ENCODE data around the gene KASH5.

Gene KASH5

GRCh38 chr19:49422407-49423070 lies 34.5 kb downstream of the KASH5 start:
- peak; percentile 55 for DNase-seq

DNA sequence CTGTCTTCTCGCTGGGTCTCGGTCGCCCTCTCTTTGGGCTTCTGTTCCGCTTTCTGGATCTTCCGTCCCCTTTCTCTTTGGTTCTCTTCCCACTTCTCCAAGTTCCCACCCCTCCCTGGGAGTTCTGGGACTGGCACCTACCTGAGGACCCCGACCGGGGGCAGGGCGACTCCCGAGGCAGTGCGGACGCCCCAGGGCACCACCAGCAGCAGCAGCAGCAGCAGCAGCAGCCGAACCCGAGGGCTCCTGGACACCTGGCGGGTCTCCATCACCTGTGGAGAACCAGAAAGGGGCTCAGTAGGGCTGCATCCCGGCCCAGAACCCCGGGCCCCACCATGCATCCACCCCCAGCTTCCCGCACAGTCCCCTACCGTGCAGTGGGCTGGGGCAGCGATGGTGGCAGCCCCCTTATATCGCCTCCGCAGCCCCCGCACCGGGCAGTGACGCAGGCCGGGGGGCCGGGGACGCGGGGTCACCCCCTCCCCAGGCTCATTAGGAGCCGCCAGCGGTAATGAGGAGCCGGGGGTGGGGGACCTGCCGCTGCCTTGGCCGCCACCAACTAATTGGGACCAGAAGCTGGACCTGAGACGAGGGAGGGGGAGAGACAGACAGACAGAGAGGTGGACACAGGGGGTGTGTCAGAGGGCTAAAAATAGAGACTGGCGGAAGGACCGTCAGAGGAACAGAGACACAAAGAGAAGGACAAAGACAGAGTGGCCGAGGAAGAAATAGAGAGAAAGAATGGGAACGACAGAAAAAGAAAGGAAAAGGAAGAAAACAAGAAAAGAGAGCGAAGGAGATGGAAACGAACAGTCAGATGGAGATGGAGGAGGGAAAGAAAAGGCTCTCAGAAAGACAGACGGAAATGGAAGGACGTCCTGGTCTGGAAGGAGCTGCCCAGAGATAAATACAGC lies 35.3 kb downstream of the KASH5 start, which contains the start of gene PTH2:
PTH2 (minus strand) TSS at position 371 of the 914 bp plus-strand sequence; CDS start at position 269, 102 bp downstream.
- no peak for DNase-seq

DNA sequence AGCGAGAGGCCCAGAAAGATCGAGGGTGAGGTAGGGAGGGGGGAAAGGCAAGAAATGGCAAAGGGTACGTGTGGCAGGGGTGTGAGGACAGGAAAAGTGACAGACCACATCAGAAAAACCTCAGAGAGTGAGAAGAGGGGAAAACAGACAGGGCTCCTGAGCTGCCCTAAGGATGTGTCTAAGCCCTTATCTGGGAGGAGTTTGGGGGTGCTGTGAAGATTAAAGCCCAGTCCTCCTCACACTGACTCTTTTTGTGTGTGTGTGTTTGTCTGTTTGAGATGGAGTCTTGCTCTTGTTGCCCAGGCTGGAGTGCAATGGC lies 35.9 kb downstream of the KASH5 start:
- no peak for DNase-seq

GRCh38 chr19:49425178-49425577 lies 37.1 kb downstream of the KASH5 start, which contains the start of gene GFY:
Gene GFY (plus strand): TSS chr19:49425388. CDS start chr19:49426431, 1,043 bp downstream.
- DNase-seq: no peak

DNA sequence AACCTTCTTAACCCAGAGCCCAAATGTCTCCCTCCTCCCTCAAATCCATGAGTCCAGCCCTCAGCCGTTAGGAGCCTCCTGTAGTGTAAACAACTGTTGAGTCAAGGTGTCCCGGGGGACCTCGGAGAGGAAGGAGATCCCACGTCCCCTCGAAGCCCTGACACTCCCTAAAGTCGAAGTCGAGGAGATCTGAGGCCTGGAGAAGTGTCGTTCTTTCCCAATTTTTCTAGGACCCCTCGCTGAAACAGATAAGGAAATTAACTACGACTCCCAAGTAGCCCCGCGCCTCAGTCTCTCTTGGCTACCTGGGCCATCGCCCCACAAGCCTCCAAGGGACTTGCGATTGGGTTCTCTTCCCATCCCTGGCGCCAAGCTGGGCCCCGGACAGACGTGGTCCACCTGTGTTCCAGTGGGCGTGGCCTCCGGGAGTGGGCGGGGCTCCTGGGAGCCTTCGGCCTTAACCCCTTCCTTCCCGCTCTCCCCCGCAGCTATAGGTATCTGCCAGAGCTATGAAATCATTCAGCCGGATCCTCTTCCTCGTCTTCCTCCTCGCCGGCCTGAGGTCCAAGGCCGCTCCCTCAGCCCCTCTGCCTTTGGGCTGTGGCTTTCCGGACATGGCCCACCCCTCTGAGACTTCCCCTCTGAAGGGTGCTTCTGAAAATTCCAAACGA lies 38.0 kb downstream of the KASH5 start:
- no peak for DNase-seq

DNA sequence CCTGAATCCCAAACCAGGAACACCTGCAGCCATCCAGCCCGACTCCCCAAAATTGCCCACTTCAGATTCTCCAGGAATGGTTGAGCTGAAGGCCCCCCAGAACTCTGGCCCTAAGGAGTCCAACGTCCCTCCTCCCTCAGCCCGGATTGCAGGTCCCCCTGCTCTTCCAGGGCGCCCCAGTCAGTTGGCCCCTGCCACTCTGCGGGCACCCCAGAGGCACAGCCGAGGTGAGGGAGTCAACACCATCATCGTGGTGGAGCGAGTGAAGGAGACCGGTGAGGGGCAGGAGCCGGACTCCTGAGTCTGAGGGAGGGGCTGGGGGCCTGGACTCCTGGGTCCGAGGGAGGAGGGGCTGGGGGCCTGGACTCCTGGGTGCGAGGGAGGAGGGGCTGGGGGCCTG lies 39.3 kb downstream of the KASH5 start:
- DNase-seq: no peak

- DNase-seq: no peak
Measured at GRCh38 chr19:49427855-49428546, 40.0 kb downstream of the KASH5 start.

GRCh38 chr19:49428547-49429451 lies 40.8 kb downstream of the KASH5 start:
- DNase-seq: no peak

DNA sequence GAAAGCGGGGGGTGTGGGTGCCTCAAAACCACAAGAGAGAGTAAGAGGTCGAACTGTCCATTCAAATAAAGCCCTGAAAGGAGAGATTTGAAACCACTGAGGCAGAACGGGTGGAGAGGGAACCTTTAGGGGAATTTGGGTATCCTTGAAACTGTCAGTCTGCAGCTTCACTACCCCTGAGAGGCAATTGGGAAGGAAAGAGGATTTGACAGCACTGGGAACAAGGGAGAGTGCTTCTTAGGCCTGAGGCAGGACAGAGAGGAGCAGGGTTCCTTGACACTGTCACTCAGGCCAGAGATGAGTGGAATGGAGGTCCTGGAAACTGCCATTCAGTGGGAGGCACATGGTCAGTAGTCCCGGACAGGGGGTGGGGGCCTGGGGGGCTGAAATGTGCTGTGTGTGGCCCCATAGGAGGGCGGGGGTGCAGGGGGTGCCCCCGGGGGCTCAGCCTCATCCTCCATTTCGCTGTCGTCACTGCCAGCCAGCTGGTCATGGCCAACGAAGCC lies 42.2 kb downstream of the KASH5 start:
- no peak for DNase-seq

GRCh38 chr19:49430678-49431329 lies 42.8 kb downstream of the KASH5 start:
- no peak for DNase-seq

DNA sequence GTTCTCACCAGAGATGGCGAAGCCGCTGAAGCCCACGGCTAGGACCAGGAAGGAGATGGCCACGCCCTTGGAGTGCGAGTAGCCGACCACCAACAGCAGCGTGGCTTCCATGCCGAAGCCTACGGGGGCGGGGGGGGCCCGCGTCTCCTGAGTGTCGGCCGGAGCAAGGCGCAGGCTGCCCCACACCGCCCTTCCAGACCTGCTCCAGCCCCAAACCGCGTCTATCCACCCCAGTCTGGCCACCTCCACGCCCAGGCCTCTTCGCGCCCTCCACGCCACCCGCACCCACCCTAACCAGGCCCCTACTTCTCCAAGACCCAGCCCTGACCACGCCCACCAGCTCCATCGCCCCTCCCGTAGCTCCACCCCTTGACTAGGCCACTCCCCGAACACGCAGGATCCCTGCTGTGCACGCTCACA lies 43.3 kb downstream of the KASH5 start:
- DNase-seq: no peak

GRCh38 chr19:49432141-49433073 lies 44.4 kb downstream of the KASH5 start:
- DNase-seq: no peak

GRCh38 chr19:49433240-49433901 lies 45.3 kb downstream of the KASH5 start:
- DNase-seq: no peak

DNA sequence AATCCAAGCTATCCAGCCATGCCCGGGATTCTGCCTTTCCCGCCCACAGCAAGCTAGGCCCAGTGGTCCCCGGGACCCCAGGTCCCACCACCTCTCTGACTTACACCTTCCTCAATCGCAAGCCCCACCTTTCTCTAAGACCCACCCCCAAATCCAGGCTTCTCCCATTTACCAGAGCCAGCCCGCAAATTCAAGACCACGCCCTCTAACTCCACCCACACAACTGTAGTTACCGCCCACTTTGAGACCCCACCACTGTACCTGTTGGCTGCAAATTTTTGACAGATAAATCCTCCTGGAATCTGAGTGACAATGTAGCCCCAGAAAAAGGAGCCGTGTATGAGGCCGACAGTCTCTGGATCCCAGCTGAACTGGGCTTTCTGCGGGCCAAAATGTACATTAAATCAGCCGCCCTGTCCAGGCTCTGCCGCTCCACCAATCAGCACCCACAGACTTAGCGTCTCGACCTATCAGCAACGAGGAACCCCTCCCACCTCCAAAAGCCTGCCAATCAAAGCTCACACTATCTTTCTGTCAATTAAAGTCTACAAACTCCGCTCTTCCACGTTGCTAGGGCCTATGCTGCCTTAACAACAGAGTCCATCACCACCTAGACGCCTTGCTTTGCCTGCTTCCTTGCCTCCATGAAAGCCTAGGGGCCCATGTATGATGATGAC lies 47.0 kb downstream of the KASH5 start:
- DNase-seq: no peak

- no peak for DNase-seq
Measured at GRCh38 chr19:49435670-49436069, 47.6 kb downstream of the KASH5 start.

DNA sequence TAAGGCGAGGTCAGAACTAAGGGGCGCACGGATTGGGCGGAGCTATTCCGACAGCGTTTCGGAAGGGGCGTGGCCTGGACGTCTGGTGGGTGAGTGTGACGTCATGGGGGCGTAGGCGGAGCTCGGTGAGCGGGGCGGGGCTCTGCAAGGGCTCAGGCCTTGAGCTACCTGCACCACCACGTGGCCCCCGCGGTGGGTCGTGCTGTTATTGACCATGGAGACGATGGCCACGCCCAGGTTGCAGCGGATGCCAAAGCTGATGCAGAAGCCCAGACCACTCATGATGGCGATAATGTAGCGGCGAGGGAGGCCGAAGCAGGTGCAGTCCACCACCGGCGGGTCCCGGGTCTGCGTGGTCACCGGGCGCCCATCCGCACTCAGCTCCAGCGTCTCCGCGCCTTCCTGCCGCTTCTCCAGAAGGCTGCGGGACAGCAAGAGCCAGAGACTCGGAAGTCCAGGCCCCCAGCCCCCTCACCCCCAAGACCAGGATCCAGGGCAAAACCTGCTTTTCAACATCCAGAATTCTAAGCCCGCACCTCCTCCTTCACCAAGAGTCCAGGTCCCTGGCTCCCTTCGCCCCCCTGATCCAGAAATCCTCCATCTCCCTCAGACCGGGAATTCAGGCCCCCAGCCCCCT lies 48.5 kb downstream of the KASH5 start:
- peak; percentile 31 for DNase-seq

DNA sequence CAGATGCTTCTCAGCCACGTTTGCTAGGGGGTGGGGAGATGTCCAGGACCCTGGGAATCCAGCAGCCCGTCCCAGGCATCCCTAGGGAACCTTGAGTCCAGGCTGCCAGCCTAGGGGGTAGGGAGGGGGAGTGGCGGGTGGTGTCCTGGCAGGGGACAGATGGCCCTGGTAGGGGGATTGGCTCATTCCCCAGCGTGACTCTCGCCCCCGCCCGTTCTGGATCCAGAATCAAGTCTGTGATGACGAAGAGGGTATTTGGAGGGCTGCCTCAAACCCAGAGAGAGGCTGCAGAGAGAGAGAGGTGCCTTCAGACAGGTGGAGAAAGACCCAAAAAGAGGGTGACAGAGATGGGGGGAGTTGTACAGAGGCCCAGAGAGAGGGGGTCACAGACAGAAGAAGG lies 49.2 kb downstream of the KASH5 start:
- no peak for DNase-seq

DNA sequence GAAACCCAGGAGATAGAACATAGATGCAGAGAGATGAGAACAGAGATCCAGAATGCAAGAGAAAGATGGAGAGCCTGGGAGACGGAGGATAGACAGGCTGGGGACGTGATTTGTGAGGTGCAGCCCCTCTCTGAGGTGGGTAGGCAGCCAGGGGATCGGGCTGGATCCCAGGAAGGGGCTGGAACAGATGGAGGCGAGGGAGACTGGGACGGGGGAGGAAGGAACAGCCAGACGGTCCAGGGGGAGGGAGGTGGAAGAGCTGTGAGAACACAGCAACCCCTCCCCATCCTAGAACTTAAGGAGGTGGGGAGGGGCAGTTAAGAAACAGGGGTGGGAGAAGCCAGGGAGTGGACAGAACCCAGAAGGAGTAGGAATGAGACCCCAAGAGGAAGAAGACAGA lies 50.2 kb downstream of the KASH5 start:
- no peak for DNase-seq

Data from inflammatory macrophage treated with lipopolysaccharide for 4 hours (primary cell).